Omental fat pad (tissue), 4 donors: ENCODE measurements around the gene TRNT1. TPM values are rescaled to one million over a fixed set of nuclear protein-coding genes. Genes with fewer than 3 reads are reported as not detected.

Experiments
- ATAC-seq: fragments of 150-250 bp; one replicate; pipeline ENCODE4 v1.9.1; 2016; ENCODE audit warnings: mild to moderate bottlenecking, moderate library complexity; ENCODE audit not compliant: low FRiP score
- DNase-seq: peaks from one replicate; pipeline ENCODE4 v3.0.0-alpha.2; 2019; ENCODE audit warnings: low spot score
- total RNA-seq, 4 donors: library from RNA; depleted of rRNA; stranded (reverse); fragments of >200 nt; gene quantifications; one replicate each; pipeline ENCODE4 v1.1.0, GENCODE V29; 2016
- TF ChIP-seq, protein P1 (sequence below), 3 donors: fragments of 450-650 bp; IDR thresholded peaks; one replicate each; pipeline ENCODE4 v1.5.1; 2016 to 2017; ENCODE audit warnings: antibody characterized with exemption in 3 of 3, mild to moderate bottlenecking in 3 of 3, moderate library complexity in 2 of 3

Gene TRNT1
- total RNA-seq, 4 donors from 2014 or later: 16.0 to 42.7 (median 27.6) TPM

DNA sequence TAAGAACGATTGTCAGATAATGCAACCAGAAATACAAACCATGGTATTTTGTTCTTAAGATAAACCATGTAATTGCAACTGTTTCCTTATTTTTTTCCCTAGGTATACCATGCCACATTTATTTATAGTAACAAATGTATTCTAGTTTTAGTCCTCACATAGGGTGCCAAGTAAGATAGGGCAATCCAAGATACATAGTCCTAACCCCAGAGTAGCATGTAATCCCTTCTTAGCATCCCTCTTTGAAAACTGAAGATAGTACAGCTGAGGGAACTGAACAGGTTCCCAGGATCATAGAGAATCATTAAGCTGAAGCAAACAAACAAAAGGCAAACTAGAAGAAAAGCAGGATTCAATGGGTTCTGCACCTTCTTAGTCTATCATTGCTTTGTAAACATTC, 24.8 kb downstream of the TRNT1 start:
- ATAC-seq: no peak
- TF ChIP-seq, protein P1, sequence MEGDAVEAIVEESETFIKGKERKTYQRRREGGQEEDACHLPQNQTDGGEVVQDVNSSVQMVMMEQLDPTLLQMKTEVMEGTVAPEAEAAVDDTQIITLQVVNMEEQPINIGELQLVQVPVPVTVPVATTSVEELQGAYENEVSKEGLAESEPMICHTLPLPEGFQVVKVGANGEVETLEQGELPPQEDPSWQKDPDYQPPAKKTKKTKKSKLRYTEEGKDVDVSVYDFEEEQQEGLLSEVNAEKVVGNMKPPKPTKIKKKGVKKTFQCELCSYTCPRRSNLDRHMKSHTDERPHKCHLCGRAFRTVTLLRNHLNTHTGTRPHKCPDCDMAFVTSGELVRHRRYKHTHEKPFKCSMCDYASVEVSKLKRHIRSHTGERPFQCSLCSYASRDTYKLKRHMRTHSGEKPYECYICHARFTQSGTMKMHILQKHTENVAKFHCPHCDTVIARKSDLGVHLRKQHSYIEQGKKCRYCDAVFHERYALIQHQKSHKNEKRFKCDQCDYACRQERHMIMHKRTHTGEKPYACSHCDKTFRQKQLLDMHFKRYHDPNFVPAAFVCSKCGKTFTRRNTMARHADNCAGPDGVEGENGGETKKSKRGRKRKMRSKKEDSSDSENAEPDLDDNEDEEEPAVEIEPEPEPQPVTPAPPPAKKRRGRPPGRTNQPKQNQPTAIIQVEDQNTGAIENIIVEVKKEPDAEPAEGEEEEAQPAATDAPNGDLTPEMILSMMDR (IDR thresholded peaks at IDR 0.05): no peak
- no peak for DNase-seq

DNA sequence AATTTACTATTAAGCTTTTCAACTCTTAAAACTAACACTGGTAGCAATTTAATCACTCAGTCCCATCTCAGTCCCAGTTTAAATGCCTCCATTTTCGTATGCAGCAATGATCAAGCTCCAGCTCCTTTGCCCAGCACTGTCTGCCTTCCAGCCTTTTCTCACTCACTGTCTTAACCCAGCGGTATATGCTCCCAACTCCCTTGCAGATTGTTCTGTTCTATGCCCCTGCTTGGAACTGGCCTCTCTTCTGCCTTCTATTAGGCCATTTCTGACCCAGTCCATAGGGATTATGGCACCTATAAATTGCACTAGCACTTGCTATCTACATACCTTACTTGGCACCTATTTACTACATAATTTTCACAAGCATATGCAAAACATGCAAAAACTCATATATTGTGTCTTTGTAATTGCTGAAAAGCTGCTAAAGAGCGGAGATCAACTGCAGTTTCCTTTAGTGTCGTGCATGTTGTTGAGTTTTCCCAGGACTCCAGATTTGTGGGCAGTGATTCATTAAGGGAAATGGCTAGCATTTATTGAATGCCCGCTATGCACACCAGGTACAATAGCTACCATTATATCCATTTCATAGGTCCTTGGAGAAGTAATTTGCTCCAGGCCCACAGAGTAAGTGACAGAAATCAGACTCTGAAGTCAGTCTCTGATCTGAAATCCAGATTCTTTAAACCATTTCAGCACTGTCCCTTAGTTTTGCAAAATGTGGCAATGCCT, 28.3 kb downstream of the TRNT1 start:
- TF ChIP-seq, protein P1 (IDR thresholded peaks at IDR 0.05): no peak
- ATAC-seq: no peak
- DNase-seq: no peak

DNA sequence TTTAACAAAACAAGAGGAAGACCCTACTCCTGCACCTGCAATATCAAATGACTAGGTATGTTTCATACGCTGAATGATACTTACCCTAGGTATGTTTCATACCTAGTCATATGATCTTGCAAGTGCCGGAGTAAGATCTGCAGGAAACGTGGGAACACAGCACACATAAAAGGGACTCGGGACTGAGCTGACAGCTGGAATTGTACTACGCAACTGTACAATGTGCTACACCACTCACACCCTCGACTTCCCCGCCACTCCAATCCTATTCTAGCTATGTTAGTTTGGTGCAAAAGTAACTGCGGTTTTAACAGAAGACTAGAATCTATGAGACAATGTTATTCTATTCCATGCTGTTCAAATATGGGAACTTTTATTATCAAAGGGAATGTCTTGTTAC, 30.7 kb downstream of the TRNT1 start:
- TF ChIP-seq, protein P1 (IDR thresholded peaks at IDR 0.05): no peak
- no peak for DNase-seq
- no peak for ATAC-seq

DNA sequence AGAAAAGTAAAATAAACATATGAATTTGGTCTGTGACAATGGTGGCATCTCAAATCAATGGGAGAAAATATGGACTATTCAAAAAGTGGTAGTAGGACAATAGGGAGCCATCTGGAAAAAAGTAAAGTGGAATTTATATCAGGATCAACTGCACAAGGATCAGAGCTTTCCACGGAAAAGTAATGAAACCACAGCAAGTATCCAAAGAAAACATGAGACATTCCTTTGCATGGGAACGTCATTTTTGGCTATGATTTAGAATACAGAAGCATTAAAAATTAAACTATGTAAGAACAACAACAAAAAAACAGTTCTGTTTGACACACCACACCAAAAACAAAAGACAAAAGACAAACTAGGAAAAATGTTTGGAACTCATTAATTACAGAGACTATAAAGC, 34.1 kb downstream of the TRNT1 start:
- DNase-seq: no peak
- ATAC-seq: no peak
- TF ChIP-seq, protein P1 (IDR thresholded peaks at IDR 0.05): no peak

DNA sequence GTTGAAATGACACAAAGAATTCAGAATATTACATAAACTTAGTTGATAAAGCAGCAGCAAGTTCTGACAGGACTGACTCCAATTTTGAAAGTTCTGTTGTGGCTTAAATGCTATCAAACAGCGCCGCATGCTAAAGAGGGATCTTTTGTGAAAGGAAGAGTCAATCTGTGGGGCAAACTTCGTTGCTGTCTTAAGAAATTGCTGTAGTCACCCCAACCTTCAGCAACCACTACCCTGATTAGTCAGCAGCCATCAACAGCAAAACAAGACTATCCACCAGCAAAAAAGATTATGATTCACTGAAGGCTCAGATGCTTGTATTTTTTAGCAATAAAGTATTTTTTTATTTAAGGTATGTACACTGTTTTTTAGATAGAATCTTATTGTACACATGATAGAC, 38.5 kb downstream of the TRNT1 start:
- TF ChIP-seq, protein P1 (IDR thresholded peaks at IDR 0.05): no peak
- DNase-seq (no peak), ATAC-seq (no peak)

DNA sequence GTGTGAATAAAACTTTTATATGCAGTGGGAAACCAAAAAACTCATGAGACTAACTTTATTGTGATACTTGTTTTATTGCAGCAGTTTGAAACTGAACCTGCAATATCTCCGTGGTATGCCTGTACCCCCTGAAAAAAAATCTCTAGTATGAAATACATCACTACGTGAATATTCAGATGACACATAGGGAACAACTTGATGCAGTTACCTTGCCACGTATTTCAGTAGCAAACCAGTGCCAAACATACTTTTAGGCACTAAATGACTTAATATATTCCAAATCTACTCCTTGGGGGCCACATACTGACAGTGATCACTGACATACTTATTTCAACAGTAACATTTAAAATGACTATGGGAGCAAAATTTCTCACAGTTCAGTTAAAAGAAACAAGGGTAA, 38.9 kb downstream of the TRNT1 start:
- ATAC-seq (no peak), DNase-seq (no peak)
- TF ChIP-seq, protein P1 (IDR thresholded peaks at IDR 0.05): no peak

DNA sequence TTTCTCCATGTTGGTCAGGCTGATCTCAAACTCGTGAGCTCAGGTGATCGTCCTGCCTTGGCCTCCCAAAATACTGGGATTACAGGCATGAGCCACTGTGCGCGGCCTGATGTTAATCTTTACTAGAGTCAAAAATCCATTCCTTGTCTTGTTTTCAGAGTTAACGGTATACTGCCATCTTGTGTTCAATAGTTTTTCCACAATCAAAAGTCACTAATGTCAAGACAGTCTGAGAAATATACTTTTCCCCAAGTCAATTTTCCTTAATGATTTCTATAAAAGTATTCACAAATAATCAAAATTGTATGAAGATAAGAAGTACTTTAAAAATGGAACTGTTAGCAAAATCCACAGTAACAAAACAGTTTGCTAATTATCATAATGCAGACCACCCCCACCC, 44.3 kb downstream of the TRNT1 start:
- ATAC-seq (no peak), DNase-seq (no peak)
- TF ChIP-seq, protein P1 (IDR thresholded peaks at IDR 0.05): no peak
